ENCODE data around the gene CYP46A1. TPM values are rescaled to one million over a fixed set of nuclear protein-coding genes. Genes with fewer than 3 reads are reported as not detected.

The CYP46A1 gene
- total RNA-seq, 1 experiment from 2014 or later = 0.59 TPM

DNA sequence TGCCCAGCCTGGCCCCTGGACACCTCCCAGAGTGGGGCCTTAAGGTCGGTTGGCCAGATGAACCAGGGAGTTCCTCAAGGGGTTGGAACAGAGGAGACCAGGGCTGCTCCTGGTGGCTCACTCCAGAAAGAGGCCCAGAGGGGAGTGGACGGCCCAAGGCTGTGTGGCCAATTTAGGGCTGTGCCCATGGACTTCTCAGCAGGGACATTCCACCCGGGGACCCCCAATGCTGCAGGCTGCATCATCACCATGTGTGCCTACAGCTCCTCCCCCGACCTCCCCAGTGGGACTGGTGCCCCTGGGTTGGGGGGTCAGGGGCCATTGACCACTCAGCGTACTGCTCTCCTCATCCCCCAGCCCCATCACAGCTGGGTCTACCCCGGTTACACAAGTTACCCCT, 17.6 kb upstream of the CYP46A1 start:
- H2AFZ ChIP-seq (ENCODE audit: low read length) = no peak overlapping the region
- no peak overlapping the region for H4K8ac ChIP-seq (replicated peaks; ENCODE audit: insufficient read length, low read depth, low read length)
- no peaks in the 10 kb centered on the region for H4K20me1 ChIP-seq (ENCODE audit: control insufficient read depth, insufficient read depth, insufficient read length)
- no peak overlapping the region for H2BK120ac ChIP-seq (ENCODE audit: low read depth, low read length, poor library complexity, severe bottlenecking)
- H3K27ac ChIP-seq (ENCODE audit: insufficient read length, low read depth, low read length) = no peak overlapping the region
- peak overlapping the region in 1 of 2 experiments; percentile 16; a peak in 1 of 5 replicates for H3K4me3 Mint-ChIP-seq
- H3K23ac ChIP-seq (ENCODE audit: insufficient read length, low read depth, low read length) = no peak overlapping the region
- peaks cover 8% of the 10 kb centered on the region for H3K4me1 ChIP-seq (ENCODE audit: insufficient read depth, low read length)
- no peak overlapping the region for H4K5ac ChIP-seq (ENCODE audit: insufficient read length, low read depth, low read length)
- H3K27ac Mint-ChIP-seq = peak overlapping the region in 2 of 3 experiments; percentile 44 to 59; a peak in 1 of 7 replicates
- no peak for DNase-seq
- H2BK5ac ChIP-seq (ENCODE audit: insufficient read length, low read length) = no peak overlapping the region
- no peak overlapping the region for H3K4ac ChIP-seq (ENCODE audit: low read depth, low read length)
- H3K4me1 Mint-ChIP-seq = peaks cover 59 to 73% of the 10 kb centered on the region in 2 experiments
- no CpG with 5 or more reads among the region's 6 CpGs for WGBS (ENCODE audit: extremely low coverage, insufficient read length, low lambda C conversion rate)
- no peak overlapping the region for H3T11ph ChIP-seq (ENCODE audit: low read length)
- H3K56ac ChIP-seq (ENCODE audit: insufficient read length, low read depth, low read length) = no peak overlapping the region
- H3K27me3 ChIP-seq (ENCODE audit: insufficient read depth, low read length) = no peaks in the 10 kb centered on the region
- H3K23me2 ChIP-seq (ENCODE audit: insufficient read length, low read depth, low read length, poor library complexity, severe bottlenecking) = no peaks in the 10 kb centered on the region
- TF ChIP-seq, protein P1, sequence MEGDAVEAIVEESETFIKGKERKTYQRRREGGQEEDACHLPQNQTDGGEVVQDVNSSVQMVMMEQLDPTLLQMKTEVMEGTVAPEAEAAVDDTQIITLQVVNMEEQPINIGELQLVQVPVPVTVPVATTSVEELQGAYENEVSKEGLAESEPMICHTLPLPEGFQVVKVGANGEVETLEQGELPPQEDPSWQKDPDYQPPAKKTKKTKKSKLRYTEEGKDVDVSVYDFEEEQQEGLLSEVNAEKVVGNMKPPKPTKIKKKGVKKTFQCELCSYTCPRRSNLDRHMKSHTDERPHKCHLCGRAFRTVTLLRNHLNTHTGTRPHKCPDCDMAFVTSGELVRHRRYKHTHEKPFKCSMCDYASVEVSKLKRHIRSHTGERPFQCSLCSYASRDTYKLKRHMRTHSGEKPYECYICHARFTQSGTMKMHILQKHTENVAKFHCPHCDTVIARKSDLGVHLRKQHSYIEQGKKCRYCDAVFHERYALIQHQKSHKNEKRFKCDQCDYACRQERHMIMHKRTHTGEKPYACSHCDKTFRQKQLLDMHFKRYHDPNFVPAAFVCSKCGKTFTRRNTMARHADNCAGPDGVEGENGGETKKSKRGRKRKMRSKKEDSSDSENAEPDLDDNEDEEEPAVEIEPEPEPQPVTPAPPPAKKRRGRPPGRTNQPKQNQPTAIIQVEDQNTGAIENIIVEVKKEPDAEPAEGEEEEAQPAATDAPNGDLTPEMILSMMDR (conservative IDR thresholded peaks at IDR 0.05) = no peak
- H2BK20ac ChIP-seq (ENCODE audit: low read depth, low read length, poor library complexity, severe bottlenecking) = no peak overlapping the region
- H3K79me1 ChIP-seq (ENCODE audit: insufficient read depth, low read depth, low read length, poor library complexity, severe bottlenecking) = no peaks in the 10 kb centered on the region
- no peak overlapping the region for H2BK12ac ChIP-seq (ENCODE audit: insufficient read length, low read depth, low read length)
- H3K79me2 ChIP-seq (ENCODE audit: insufficient read depth, low read length) = no peaks in the 10 kb centered on the region
- no peak overlapping the region for H2BK15ac ChIP-seq (ENCODE audit: low read depth, low read length)
- no peaks in the 10 kb centered on the region; a peak in 1 of 5 replicates for H3K9me3 Mint-ChIP-seq
- no peak overlapping the region for H3K4me2 ChIP-seq (ENCODE audit: insufficient read depth, insufficient read length, low read length)
- H3K9ac ChIP-seq (ENCODE audit: extremely low read depth, insufficient read length, low read length) = no peak overlapping the region
- H3K27me3 Mint-ChIP-seq (ENCODE audit: low read depth) = peaks cover 14% of the 10 kb centered on the region
- H3K18ac ChIP-seq (ENCODE audit: insufficient read length, low read depth, low read length) = no peak overlapping the region
- H3K14ac ChIP-seq (ENCODE audit: insufficient read depth, low read length) = 0 out of 2 replicates have a peak overlapping the region, but pooled peaks have one; percentile 26
- H3K9me3 ChIP-seq (ENCODE audit: control insufficient read depth, low read depth, low read length) = no peaks in the 10 kb centered on the region
- H2AK5ac ChIP-seq (ENCODE audit: insufficient read length, low read length) = no peak overlapping the region
- no peak overlapping the region for H4K91ac ChIP-seq (ENCODE audit: insufficient read length, low read depth, low read length)
- peaks cover 0 to 11% (median 8%) of the 10 kb centered on the region in 3 experiments; a peak in 3 of 7 replicates for H3K36me3 Mint-ChIP-seq (ENCODE audit: insufficient read depth in 1 of 3, low read depth in 3 of 3)

Measured in H9 (cell line).